GM18505 (cell line): ENCODE data around the gene NTNG2.

Experiments used
- ATAC-seq: cut with Tn5 transposase; IDR thresholded peaks from one replicate; pipeline ENCODE4 v1.9.1; 2021; ENCODE audit not compliant: unreplicated experiment
- POLR2A ChIP-seq: IDR thresholded peaks from 4 replicates; pipeline ENCODE4 v1.6.1; 2011; ENCODE audit warnings: borderline replicate concordance; ENCODE audit not compliant: insufficient read depth, insufficient read length; ENCODE audit errors: extremely low read depth

NTNG2 gene

GRCh38 chr9:132136151-132136780 is 25.6 kb upstream of the NTNG2 start:
- no peak for TF ChIP-seq POLR2A
- no peak for ATAC-seq

GRCh38 chr9:132141344-132141947 is 20.4 kb upstream of the NTNG2 start:
- ATAC-seq, result no peak
- TF ChIP-seq POLR2A, result no peak

- TF ChIP-seq POLR2A, result no peak
- ATAC-seq, result no peak
These were observed 19.8 kb upstream of the NTNG2 start for GRCh38 chr9:132141948-132142594.

- no peak for ATAC-seq
These were observed 18.9 kb upstream of the NTNG2 start for GRCh38 chr9:132142924-132143323.

GRCh38 chr9:132143359-132143758 is 18.5 kb upstream of the NTNG2 start:
- no peak for ATAC-seq
- no peak for TF ChIP-seq POLR2A

More at GRCh38 chr9:132142924-132143323, 18.9 kb upstream of the NTNG2 start:
- TF ChIP-seq POLR2A, result no peak

- TF ChIP-seq POLR2A, result no peak
- no peak for ATAC-seq
These were observed 17.0 kb upstream of the NTNG2 start for GRCh38 chr9:132144708-132145365.

- no peak for ATAC-seq
- no peak for TF ChIP-seq POLR2A
These were observed 15.8 kb upstream of the NTNG2 start for GRCh38 chr9:132146039-132146438.

- no peak for ATAC-seq
- TF ChIP-seq POLR2A, result no peak
These were observed 15.3 kb upstream of the NTNG2 start for GRCh38 chr9:132146575-132146974.

GRCh38 chr9:132147331-132147730 is 14.5 kb upstream of the NTNG2 start:
- no peak for TF ChIP-seq POLR2A

GRCh38 chr9:132147839-132148238 is 14.0 kb upstream of the NTNG2 start:
- no peak for ATAC-seq
- TF ChIP-seq POLR2A, result no peak

More at GRCh38 chr9:132147331-132147730, 14.5 kb upstream of the NTNG2 start:
- ATAC-seq, result no peak

GRCh38 chr9:132150256-132150655 is 11.6 kb upstream of the NTNG2 start:
- no peak for TF ChIP-seq POLR2A
- no peak for ATAC-seq

- no peak for TF ChIP-seq POLR2A
- no peak for ATAC-seq
These were observed 10.7 kb upstream of the NTNG2 start for GRCh38 chr9:132151118-132151517.

GRCh38 chr9:132152231-132152630 is 9.6 kb upstream of the NTNG2 start:
- no peak for ATAC-seq
- TF ChIP-seq POLR2A, result no peak
